Measurements from ENCODE around the gene CDH23.

Gene CDH23

DNA sequence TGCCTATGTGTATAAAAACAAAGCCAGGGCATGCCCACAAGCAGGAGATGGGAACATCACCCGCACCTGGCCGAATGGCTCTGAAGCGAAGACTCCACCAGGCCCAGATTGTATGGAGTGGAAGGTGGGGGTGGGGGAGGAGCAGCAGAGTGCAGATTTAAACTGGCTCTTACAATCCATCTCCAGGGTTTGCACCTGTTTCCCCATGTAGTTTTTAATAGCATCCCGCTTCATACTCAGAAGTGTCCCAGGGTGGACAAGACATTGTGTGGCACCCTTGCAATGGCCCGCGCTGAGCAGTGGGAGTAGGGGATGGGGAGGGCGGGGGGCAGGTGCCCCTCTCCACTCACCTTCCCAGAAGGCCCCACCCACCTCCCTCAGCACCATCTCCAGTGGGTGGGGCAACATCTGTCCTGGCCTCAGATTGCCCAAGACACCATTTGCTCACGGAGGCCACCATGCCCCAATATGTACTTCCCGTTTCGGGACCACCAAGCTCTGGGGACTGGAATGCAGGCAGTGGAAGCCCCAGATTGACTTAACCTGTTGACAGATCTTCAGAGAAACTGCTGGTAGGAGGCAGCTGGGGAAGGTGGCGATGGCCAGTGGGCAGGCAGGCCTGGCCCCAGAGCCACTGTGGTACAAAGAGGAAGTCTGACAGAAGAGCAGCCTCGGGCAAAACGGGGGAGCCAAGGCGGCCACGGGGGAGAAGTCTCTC lies 353.6 kb downstream of the CDH23 start:
- peak; percentile 80 for DNase-seq

GRCh38 chr10:71750986-71751385 lies 354.3 kb downstream of the CDH23 start:
- no peak for DNase-seq

- DNase-seq, result no peak
Observed at GRCh38 chr10:71751515-71752224, 354.9 kb downstream of the CDH23 start.

GRCh38 chr10:71752391-71753090 lies 355.8 kb downstream of the CDH23 start:
- DNase-seq, result peak; percentile 55

GRCh38 chr10:71753091-71753959 lies 356.6 kb downstream of the CDH23 start:
- peak; percentile 96 for DNase-seq

DNA sequence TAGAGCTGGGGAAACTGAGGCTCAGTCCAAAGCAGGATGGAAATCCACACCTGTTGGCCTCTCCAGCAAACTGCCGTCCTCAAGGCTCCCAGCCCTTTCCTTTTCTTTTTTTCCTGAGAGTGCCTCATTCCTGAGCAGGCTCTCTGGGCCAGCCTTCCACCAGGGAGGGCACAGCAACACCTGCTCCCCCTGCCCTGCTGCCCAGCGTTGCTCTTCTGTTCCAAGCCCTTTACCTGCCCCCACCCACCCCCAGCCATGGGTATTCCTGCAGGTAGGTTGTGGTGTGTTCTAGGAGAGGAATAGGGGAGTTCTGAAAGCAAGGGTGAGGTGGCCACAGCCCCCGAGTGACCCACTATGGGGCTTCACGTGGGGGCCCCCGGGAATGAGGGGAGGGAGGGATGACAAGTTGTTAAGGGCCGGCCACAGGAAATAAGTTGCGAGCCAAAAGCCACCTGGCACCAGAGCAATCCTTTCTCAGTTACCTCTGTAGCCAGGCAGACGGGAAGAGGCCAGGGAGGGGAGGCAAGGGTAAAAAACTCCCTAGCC lies 357.3 kb downstream of the CDH23 start:
- DNase-seq, result no peak

DNA sequence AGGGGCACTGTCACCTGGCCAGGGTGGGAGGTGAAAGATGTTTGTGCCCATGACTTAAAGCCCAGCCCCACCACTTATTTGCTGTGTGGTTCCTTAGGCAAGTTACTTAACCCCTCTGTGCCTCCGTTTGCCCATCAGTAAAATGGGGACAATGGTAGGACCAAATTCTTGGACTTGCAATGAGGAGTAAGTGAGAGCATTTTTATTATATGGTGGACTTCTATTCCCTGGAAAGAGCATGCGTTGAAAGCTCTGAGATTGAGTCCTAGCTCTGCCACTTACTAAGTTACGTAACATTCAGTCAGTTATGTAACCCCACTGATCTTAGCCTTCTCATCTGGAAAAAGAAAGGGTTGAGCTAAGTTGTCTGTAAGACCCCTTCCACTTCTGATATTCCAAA lies 357.8 kb downstream of the CDH23 start:
- DNase-seq, result peak; percentile 57

- DNase-seq, result no peak
Observed at GRCh38 chr10:71755179-71755879, 358.6 kb downstream of the CDH23 start.

- DNase-seq, result peak; percentile 56
Observed at GRCh38 chr10:71756311-71757191, 359.8 kb downstream of the CDH23 start.

- DNase-seq, result no peak
Observed at GRCh38 chr10:71757399-71757922, 360.7 kb downstream of the CDH23 start.

DNA sequence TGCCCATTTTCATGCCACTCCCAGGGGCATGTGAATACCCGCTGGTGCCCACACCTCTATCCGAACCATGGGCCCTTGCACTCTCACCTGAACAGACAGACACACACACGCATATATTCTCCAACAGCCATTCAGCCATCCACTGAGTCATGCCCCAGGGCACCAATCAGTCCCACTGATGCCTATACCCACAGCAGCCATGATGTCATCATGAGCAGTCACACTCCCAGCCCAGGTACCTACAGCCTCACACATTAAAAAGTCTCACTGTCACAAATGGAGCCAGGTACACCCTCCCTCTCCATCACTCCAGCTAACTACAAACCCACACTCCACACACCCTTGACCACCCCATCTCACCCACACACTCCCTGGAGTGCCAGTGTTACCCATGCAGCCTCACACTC lies 364.4 kb downstream of the CDH23 start:
- DNase-seq, result no peak

GRCh38 chr10:71761541-71762113 lies 364.9 kb downstream of the CDH23 start:
- no peak for DNase-seq

- DNase-seq, result no peak
Observed at GRCh38 chr10:71762324-71762723, 365.6 kb downstream of the CDH23 start.

DNA sequence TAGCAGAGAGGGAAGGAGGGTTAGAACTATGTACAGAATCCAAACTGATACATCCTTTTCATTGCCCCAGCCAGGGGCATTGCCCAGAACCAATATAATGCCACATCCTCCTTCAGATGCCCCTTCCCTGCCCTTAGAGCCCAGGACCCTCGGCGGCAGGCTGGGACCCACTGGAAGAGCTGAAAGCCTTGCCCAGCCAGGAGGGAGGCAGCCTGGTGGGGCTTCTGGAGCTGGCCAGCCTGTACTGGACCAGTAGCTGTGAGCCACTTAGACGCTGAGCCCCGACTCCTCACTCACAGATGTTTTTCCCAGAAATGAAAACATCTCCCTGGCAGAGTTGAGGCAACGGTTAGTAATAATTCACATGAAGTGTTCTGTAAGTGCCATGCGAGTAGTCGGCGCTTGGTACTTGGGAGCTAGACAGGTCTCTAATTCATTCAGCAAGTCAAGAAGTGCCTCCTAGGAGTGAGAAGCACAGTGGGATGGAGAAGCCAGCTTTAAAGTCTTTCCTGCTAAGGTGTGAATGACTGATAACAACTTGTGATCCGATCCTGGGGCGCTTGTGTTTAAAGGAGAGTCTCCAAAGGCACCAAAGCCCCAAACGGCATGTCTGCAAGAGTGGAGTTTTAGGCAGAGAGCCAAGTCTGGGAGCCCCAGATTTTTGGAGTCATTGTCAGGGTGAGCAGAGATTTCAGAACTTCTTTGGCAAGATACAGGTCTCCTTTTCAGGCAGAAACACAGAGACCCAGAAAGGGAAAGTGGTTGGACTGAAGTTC lies 366.8 kb downstream of the CDH23 start:
- DNase-seq, result peak; percentile 43

DNA sequence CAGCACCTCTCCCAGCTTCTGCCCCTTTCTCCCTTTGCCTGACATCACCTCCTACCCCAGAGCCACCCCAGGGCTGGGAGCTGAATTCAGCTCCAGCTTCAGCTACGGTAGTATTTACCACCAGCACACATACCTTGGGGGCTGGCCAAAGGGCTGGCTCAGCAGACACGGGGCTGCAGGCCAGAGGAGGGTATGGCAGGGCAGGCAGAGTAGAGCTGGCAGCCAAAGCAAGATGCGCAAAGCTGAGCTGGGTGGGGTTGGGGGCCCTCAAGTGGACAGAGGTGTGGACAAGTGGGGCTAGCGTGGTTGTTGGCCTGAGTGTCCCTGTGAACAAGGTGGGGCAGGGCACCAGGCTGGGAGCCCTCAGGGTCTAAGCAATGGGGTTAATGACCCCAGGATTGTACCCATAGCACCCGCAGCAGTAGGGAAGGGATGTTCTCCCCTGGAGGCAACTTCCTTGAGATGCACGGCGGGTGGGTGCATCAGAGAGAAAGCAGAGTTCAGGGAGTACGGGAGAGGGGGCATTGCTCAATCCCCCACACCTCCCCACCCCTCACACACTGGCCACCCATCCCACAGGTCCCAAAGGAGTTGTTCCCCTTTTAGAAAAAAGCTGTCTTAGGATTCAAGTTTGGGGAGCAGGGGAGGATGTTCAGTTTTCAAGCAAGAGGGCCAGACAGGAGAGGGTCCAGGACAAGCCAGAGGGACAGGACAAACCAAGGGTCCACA lies 368.6 kb downstream of the CDH23 start:
- DNase-seq, result no peak

- DNase-seq, result no peak
Observed at GRCh38 chr10:71765906-71766716, 369.4 kb downstream of the CDH23 start.

DNA sequence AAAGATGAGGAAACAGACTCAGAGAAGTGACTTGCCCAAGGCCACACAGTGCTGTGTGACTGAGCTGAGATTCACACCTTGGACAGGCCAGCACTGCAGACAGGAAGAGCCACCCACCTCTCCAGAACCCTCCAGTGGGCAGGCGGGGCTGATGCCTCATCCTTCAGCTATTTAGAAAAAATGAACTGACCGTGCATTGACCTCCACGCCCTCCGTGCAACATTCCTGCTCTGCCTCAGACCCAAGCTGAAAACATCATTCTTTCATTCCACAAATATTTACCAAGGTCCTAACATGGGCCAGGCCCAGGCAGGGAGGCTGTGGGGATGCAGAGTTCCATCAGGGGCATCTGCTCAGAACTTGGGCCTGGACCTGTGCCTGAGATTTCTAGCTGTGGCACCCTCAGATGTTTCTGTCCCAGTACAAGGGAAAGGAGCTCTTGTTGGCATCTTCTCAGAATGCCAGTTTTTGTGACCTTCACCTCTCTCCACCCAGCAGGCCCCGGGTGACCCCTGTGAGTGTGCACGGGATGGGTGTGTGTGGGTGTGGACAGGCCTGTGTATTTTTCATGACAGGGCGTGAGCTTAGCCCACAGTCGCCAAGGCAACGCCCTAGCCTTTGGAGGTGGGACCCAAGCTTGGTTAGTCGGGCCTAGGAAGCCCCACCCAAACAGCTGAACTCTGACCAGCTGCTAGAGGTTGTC lies 370.1 kb downstream of the CDH23 start:
- DNase-seq, result peak; percentile 87
